HG02970 (cell line): Measurements from ENCODE around the gene PPARG.

Experiments
- ATAC-seq: cut with Tn5 transposase; IDR thresholded peaks from one replicate; pipeline ENCODE4 v1.9.1; 2021; ENCODE audit warnings: mild to moderate bottlenecking, moderate library complexity, moderate number of reproducible peaks; ENCODE audit not compliant: unreplicated experiment, low FRiP score

PPARG gene

GRCh38 chr3:12339701-12340480 is 51.0 kb downstream of the PPARG start:
- ATAC-seq = no peak

GRCh38 chr3:12340506-12340905 is 51.6 kb downstream of the PPARG start:
- no peak for ATAC-seq

GRCh38 chr3:12342151-12342550 is 53.3 kb downstream of the PPARG start:
- ATAC-seq = no peak

DNA sequence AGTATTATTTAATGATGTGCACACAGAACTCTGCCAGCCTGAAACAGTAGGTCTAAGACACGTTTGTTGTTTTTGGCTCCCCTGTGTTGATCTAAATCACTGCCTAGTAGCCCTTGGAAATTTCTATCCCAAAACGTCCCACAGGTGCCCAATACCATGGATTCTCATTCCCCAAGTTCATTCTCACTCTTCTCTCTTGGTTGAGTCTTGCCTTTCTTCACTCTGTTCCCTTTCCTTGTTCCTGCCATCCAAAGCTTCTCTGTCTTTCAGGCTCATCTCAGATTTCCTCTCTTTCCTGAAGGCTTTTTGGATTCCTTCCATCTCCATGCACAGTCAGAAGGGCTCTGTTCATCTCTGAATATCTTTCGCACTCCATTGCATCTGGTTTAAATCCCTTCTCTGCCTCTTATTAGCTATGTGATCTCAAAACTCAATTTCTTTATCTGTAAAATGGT is 54.2 kb downstream of the PPARG start:
- no peak for ATAC-seq

GRCh38 chr3:12345141-12345561 is 56.3 kb downstream of the PPARG start:
- ATAC-seq = no peak

- no peak for ATAC-seq
These were observed 57.0 kb downstream of the PPARG start for GRCh38 chr3:12345584-12346494.

DNA sequence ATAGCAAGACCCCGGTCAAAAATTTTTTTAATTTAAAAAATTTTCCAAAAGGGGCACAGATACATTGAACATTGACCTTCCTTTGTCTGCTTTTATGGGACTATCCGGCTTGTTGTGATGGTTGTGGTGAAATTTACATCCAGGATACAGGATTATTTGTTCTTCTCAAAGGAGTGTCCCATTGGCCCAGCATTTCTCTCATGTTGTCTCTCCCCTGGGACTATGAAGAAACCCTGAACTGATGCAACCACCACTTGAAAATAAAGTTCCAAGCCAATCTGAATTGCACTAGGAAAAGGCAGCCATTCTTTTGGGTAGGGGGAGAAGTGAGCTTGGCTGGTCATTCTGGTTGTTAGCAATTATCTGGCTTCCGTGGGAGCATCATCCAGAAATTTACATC is 58.4 kb downstream of the PPARG start:
- no peak for ATAC-seq

GRCh38 chr3:12349895-12350811 is 61.3 kb downstream of the PPARG start:
- no peak for ATAC-seq

- no peak for ATAC-seq
These were observed 62.3 kb downstream of the PPARG start for GRCh38 chr3:12351145-12351544.

DNA sequence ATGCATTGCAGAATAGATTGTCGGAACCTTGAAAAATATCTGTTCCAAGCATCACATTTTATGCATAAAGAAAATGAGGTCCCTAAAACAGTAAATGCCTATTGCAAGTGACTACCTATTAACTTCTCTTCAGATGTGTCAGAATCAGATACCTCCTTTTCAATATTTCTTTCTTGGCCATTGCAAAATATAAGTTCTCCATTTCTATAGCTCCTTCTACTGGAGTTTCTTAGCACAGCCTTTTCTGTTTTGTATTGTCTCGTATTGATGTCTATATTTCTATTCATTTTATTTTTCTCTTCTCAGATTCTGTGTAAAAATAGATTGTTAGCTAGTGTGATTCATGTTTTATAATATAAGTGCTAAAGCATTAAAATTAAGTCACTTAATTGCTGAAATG is 63.4 kb downstream of the PPARG start:
- ATAC-seq = no peak

GRCh38 chr3:12352755-12353154 is 63.9 kb downstream of the PPARG start:
- no peak for ATAC-seq

DNA sequence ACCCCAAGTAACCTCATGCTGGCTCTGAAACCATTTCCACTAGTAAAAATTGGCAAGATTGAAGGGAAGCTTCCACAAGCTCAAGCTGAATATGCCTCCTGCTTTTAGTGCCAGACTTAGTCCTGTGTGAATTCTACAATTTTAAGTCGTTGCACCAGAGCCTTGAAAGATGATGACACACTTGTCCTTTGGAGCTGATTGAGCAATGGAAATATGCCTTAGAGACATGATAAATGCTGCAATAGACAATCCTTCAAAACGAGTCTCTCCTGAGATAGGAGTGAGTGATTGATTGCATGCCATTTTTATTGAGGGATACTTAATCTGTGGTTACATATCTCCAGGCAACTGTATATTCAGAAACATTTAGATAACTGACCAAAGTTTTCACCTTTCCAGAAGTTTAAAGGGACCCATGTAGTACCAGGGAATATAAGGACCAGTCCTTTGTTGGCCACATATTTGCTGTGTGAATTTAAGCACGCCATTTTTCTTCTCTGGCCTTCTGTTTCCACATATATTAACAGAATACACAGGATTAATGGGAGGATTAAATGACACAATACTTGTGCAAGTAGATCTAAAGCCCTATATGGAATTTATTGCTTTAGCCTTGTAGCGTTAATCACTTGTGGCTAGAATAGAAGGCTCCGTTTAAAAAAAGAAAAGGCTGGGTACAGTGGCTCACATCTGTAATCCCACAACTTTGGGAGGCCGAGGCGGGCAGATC is 65.1 kb downstream of the PPARG start:
- no peak for ATAC-seq

DNA sequence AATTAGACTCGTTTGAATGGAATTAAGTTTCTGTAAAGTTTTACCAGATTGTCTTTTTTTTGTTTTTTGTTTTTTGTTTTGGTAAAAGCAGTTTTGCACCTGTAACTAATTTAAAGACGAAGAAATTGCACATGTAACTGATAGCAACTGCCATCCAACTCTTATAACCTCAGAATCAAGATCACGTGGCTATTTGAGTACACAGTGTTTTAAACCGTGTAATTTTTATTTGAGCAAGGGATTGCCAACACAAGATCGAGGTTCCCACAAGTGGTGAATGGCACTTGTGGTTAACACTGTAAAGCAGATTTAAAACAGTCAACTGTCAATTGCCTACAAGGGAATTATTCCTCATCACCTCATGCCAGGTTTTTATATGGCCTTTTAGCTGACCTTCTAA is 67.3 kb downstream of the PPARG start:
- no peak for ATAC-seq

- ATAC-seq = no peak
These were observed 68.1 kb downstream of the PPARG start for GRCh38 chr3:12356996-12357395.

DNA sequence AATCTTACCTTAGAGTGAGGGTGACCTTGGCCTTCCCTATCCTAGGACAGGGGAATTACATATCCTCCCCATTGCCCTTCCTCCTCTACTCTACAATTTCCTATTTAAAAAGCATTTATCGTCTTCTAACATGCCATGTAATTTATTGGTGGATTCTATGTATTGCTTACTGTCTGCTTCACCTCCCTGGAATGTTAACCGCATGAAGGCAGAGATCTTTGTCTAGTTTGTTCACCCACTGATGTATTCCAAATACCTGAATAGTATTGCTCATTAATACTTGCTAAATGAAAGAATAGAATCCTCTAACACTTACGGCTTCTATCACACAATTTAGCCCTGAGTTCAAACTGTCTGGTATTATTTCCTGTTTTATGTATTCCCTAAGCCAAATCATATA is 68.6 kb downstream of the PPARG start:
- no peak for ATAC-seq

DNA sequence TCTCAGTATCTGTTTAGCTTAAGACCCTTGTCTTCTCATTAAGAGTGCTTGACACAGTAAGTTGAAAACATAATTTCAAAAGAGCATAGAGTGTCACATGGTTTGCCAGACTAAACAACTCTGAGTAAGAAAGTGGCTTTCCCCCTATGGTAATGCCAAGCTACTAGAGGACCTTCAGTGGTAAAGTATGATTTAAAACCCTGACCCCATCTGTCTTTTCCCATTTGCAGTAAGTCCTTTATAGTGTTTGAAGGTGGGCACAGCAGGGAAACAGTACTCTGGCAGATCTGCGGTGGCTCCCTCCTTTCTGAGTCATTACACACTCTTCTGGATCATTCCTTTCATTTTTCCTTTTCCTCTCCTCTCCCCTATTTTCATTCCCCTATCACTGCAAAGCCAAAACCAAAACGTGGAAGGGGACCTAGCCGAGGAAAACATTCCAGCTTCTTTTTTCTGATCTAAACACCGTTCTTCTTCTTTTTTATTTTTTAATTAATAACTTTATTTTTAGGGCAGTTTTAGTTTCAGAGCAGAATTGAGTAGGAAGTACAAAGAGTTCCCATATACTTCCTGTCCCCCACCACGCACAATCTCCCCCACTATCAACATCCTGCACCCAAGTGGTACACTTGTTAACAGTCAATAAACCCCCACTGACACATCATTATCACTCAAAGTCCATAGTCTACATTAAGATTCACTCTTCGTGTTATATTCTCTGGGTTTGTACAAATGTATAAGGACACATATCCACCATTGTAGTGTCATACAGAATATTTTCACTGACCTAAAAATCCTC is 74.7 kb downstream of the PPARG start:
- ATAC-seq = no peak

GRCh38 chr3:12367346-12367745 is 78.5 kb downstream of the PPARG start:
- ATAC-seq = no peak

GRCh38 chr3:12369029-12369428 is 80.2 kb downstream of the PPARG start:
- ATAC-seq = no peak

DNA sequence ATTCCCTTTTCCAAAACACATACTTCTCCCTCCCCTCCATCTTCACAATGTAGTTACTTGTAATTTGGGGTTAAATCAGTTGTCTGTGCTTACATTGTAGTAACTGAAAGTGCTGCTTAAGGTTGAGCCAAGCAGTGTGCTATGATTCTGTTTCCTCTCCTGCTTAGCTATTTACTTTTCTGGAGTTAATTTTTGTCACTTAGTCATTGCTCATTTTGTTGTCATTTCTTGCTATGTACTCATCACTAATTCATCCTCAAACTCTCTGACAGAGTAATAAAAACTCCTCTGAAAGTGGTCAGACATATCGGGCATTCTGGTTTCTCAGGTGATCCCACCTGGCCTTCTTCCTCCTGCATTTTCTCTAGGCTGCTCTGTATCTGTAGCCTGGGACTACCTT is 80.7 kb downstream of the PPARG start:
- no peak for ATAC-seq
